OCI-LY1 (cell line): ENCODE data around the gene KLRK1.
"Not testable (repeated sequence)": the region's sequence is repeated elsewhere in the genome, so short reads cannot be mapped to it uniquely, and the experiment has no call there.

Experiments
- H2AFZ ChIP-seq: fragments of 200-600 bp; sonication (generic), shearing (Covaris generic); 2 replicates; pipeline ENCODE4 v1.6.0; 2014; ENCODE audit warnings: antibody characterized with exemption, mild to moderate bottlenecking, low read length
- H3F3A ChIP-seq: fragments of 200-600 bp; sonication (generic), shearing (Covaris generic); 2 replicates; pipeline ENCODE4 v1.6.0; 2014; ENCODE audit warnings: mild to moderate bottlenecking, antibody characterized with exemption, low read length, moderate library complexity; ENCODE audit not compliant: insufficient read depth
- H3K27ac ChIP-seq: fragments of 200-600 bp; sonication (generic); 2 replicates; pipeline ENCODE4 v1.5.1; 2014; ENCODE audit warnings: low read length, mixed run types, mild to moderate bottlenecking, low read depth; ENCODE audit not compliant: poor library complexity, severe bottlenecking
- H3K27me3 ChIP-seq: fragments of 200-600 bp; sonication (generic); 2 replicates; pipeline ENCODE4 v1.6.0; 2014; ENCODE audit warnings: antibody characterized with exemption, mild to moderate bottlenecking, low read length, moderate library complexity; ENCODE audit not compliant: insufficient read depth
- H3K36me3 ChIP-seq: fragments of 200-600 bp; sonication (generic); 2 replicates; pipeline ENCODE4 v1.6.1; 2014; ENCODE audit warnings: mild to moderate bottlenecking, antibody characterized with exemption, low read length, moderate library complexity, mixed read lengths; ENCODE audit not compliant: insufficient read depth
- H3K4me1 ChIP-seq: fragments of 200-600 bp; sonication (generic); 2 replicates; pipeline ENCODE4 v1.5.1; 2014; ENCODE audit warnings: mild to moderate bottlenecking, low read length, moderate library complexity; ENCODE audit not compliant: insufficient read depth, severe bottlenecking
- H3K4me2 ChIP-seq: fragments of 200-600 bp; sonication (generic), shearing (Covaris generic); 2 replicates; pipeline ENCODE4 v1.6.1; 2014; ENCODE audit warnings: low read length
- H3K4me3 ChIP-seq: fragments of 200-600 bp; sonication (generic); 2 replicates; pipeline ENCODE4 v1.5.1; 2014; ENCODE audit warnings: low read length, low read depth, mild to moderate bottlenecking, mixed read lengths; ENCODE audit not compliant: poor library complexity, severe bottlenecking
- H3K79me2 ChIP-seq: fragments of 200-600 bp; shearing (Covaris generic); 2 replicates; pipeline ENCODE4 v1.6.1; 2016; ENCODE audit warnings: mixed run types, low read length, mixed read lengths; ENCODE audit not compliant: insufficient read depth
- H3K9ac ChIP-seq: fragments of 200-600 bp; sonication (generic), shearing (Covaris generic); 2 replicates; pipeline ENCODE4 v1.6.1; 2014; ENCODE audit warnings: mild to moderate bottlenecking, low read length, mixed read lengths
- H3K9me2 ChIP-seq: fragments of 200-600 bp; sonication (generic), shearing (Covaris generic); 2 replicates; pipeline ENCODE4 v1.6.1; 2014; ENCODE audit warnings: low read depth, mild to moderate bottlenecking, low read length, mixed read lengths
- H3K9me3 ChIP-seq: fragments of 200-600 bp; shearing (Covaris generic); 2 replicates; pipeline ENCODE4 v1.6.1; 2014; ENCODE audit warnings: low read length, mixed read lengths
- H4K20me1 ChIP-seq: fragments of 200-600 bp; sonication (generic), shearing (Covaris generic); 2 replicates; pipeline ENCODE4 v1.6.0; 2016; ENCODE audit warnings: mild to moderate bottlenecking, low read length; ENCODE audit not compliant: insufficient read depth
- CTCF ChIP-seq: fragments of 200-600 bp; sonication (generic), shearing (Covaris generic); IDR thresholded peaks from 2 replicates; pipeline ENCODE4 v1.5.1; 2017; ENCODE audit warnings: mild to moderate bottlenecking, antibody characterized with exemption, low read length, moderate library complexity, mixed read lengths
- EZH2 ChIP-seq: fragments of 200-600 bp; sonication (generic), shearing (Covaris generic); IDR thresholded peaks from 2 replicates; pipeline ENCODE4 v1.8.0; 2017; ENCODE audit warnings: borderline replicate concordance, mixed run types, mild to moderate bottlenecking, antibody characterized with exemption, low read length, moderate library complexity, mixed read lengths

Gene KLRK1

GRCh38 chr12:10339053-10339840 is 50.6 kb downstream of the KLRK1 start:
- Histone ChIP-seq H3K36me3 (no peaks in the 10 kb centered on the region), H3K27ac (peak overlapping the region; percentile 38), H3K9ac (peak overlapping the region; percentile 3; the same call in 1 of the 2 replicates), H4K20me1 (no peaks in the 10 kb centered on the region), H2AFZ (peak overlapping the region; percentile 8; the same call in 1 of the 2 replicates), H3K4me1 (peaks cover 24% of the 10 kb centered on the region), H3K9me2 (no peaks in the 10 kb centered on the region), H3K4me2 (peak overlapping the region; percentile 11; the same call in 1 of the 2 replicates), H3K27me3 (no peaks in the 10 kb centered on the region), H3K79me2 (no peaks in the 10 kb centered on the region), H3F3A (no peaks in the 10 kb centered on the region), H3K9me3 (peaks cover 7% of the 10 kb centered on the region; the same call in 1 of the 2 replicates), H3K4me3 (no peak overlapping the region)
- TF ChIP-seq CTCF (no peak), EZH2 (no peak)

- H3K9ac ChIP-seq, H3K27me3 ChIP-seq, H3K79me2 ChIP-seq, H3K9me3 ChIP-seq, H4K20me1 ChIP-seq, H3K4me3 ChIP-seq, H3K36me3 ChIP-seq, H3F3A ChIP-seq, H3K9me2 ChIP-seq: not testable (repeated sequence)
- peak overlapping the region; percentile 8; the same call in 1 of the 2 replicates for H2AFZ ChIP-seq
- H3K4me1 ChIP-seq = peaks cover 24% of the 10 kb centered on the region
- H3K4me2 ChIP-seq = peak overlapping the region; percentile 11; the same call in 1 of the 2 replicates
- peak overlapping the region; percentile 38 for H3K27ac ChIP-seq
Measured at GRCh38 chr12:10338470-10338869, 51.4 kb downstream of the KLRK1 start.

DNA sequence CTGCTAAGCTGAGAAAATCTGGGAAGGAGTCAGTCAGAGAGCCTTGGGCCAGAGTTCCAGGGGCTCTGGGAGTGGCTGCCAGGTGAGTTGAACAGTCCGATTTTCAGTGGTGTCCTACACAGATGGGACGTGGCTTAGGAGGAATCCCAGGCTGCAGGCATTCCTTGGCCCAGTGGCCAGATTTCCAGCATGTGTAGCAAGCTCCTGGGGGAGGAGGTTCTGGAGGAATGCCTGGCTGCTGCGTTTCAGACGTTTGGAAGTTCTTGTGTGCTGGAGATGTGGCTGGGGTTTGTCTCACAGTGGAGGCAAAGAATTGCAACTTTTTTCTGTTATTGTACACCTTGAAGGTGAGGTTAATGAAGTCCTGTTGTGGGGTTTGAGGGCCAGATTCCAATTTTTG is 53.6 kb downstream of the KLRK1 start:
- not testable (repeated sequence) for H3K79me2 ChIP-seq, H3K4me3 ChIP-seq, H4K20me1 ChIP-seq, H2AFZ ChIP-seq, H3K27me3 ChIP-seq, H3K9me2 ChIP-seq, H3K9ac ChIP-seq, H3K9me3 ChIP-seq, H3K27ac ChIP-seq, H3K36me3 ChIP-seq, H3K4me2 ChIP-seq, H3F3A ChIP-seq
- H3K4me1 ChIP-seq = peaks cover 35% of the 10 kb centered on the region

- no peaks in the 10 kb centered on the region; the same call in 1 of the 2 replicates for H3K36me3 ChIP-seq
- H3K79me2 ChIP-seq = no peaks in the 10 kb centered on the region
- no peaks in the 10 kb centered on the region for H3K27me3 ChIP-seq
- H3F3A ChIP-seq = no peaks in the 10 kb centered on the region
- peak overlapping the region; percentile 35 for H3K9ac ChIP-seq
- H4K20me1 ChIP-seq = no peaks in the 10 kb centered on the region
- peak overlapping the region; percentile 19; the same call in 1 of the 2 replicates for H2AFZ ChIP-seq
- TF ChIP-seq EZH2 = no peak
- TF ChIP-seq CTCF = peak; percentile 88
- peak overlapping the region; percentile 54 for H3K27ac ChIP-seq
- H3K4me3 ChIP-seq = no peak overlapping the region
- peaks cover 11% of the 10 kb centered on the region; the same call in 1 of the 2 replicates for H3K9me3 ChIP-seq
- peaks cover 24% of the 10 kb centered on the region for H3K4me1 ChIP-seq
- H3K4me2 ChIP-seq = no peak overlapping the region; the same call in 1 of the 2 replicates
- H3K9me2 ChIP-seq = no peaks in the 10 kb centered on the region
Measured at GRCh38 chr12:10331642-10332239, 58.1 kb downstream of the KLRK1 start.

DNA sequence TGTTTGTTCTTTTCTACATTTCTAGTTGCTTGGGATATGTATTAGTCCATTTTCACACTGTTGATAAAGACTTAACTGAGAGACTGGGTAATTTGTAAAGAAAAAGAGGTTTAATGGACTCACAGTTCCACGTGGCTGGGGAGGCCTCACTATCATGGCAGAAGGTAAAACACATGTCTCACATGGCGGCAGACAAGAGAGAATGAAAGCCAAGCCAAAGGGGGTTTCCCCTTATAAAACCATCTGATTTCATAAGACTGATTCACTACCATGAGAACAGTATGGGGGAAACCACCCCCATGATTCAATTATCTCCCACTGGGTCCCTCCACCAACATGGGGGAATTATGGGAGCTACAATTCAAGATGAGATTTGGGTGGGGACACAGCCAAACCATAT is 61.1 kb downstream of the KLRK1 start:
- H3K36me3 ChIP-seq, H3K4me3 ChIP-seq, H3K79me2 ChIP-seq, H2AFZ ChIP-seq, H3K27ac ChIP-seq, H3K9ac ChIP-seq, H4K20me1 ChIP-seq, H3F3A ChIP-seq, H3K4me2 ChIP-seq, H3K27me3 ChIP-seq, H3K9me2 ChIP-seq: not testable (repeated sequence)
- peaks cover 19% of the 10 kb centered on the region; the same call in 1 of the 2 replicates for H3K9me3 ChIP-seq
- H3K4me1 ChIP-seq = peaks cover 24% of the 10 kb centered on the region
